Globus pallidus (tissue), 1 donor: ENCODE results near the gene GMDS.

Source experiments
- DNase-seq: peaks from one replicate; pipeline ENCODE4 v3.0.0-alpha.2; 2015; ENCODE audit warnings: low spot score

GMDS gene

GRCh38 chr6:1739220-1739619 lies 506.2 kb downstream of the GMDS start:
- no peak for DNase-seq

GRCh38 chr6:1738558-1739081 lies 506.8 kb downstream of the GMDS start:
- no peak for DNase-seq

- no peak for DNase-seq
These were observed 507.7 kb downstream of the GMDS start for GRCh38 chr6:1737463-1738311.

- no peak for DNase-seq
These were observed 508.9 kb downstream of the GMDS start for GRCh38 chr6:1736346-1737105.

- no peak for DNase-seq
These were observed 510.1 kb downstream of the GMDS start for GRCh38 chr6:1735239-1735803.

GRCh38 chr6:1730882-1731281 lies 514.5 kb downstream of the GMDS start:
- no peak for DNase-seq

- DNase-seq = no peak
These were observed 515.7 kb downstream of the GMDS start for GRCh38 chr6:1729750-1730140.

- DNase-seq = no peak
These were observed 516.2 kb downstream of the GMDS start for GRCh38 chr6:1729133-1729749.

- no peak for DNase-seq
These were observed 519.0 kb downstream of the GMDS start for GRCh38 chr6:1726341-1726768.

- no peak for DNase-seq
These were observed 520.8 kb downstream of the GMDS start for GRCh38 chr6:1724616-1725015.

- no peak for DNase-seq
These were observed 521.3 kb downstream of the GMDS start for GRCh38 chr6:1724124-1724523.

GRCh38 chr6:1722801-1723200 lies 522.6 kb downstream of the GMDS start:
- DNase-seq = no peak

GRCh38 chr6:1720620-1721322 lies 524.6 kb downstream of the GMDS start:
- DNase-seq = no peak

- no peak for DNase-seq
These were observed 525.5 kb downstream of the GMDS start for GRCh38 chr6:1719922-1720321.

GRCh38 chr6:1716868-1717267 lies 528.5 kb downstream of the GMDS start:
- DNase-seq = no peak

- no peak for DNase-seq
These were observed 529.0 kb downstream of the GMDS start for GRCh38 chr6:1716396-1716795.

- DNase-seq = no peak
These were observed 530.1 kb downstream of the GMDS start for GRCh38 chr6:1715336-1715735.

GRCh38 chr6:1714654-1715053 lies 530.8 kb downstream of the GMDS start:
- no peak for DNase-seq

- DNase-seq = no peak
These were observed 532.3 kb downstream of the GMDS start for GRCh38 chr6:1713016-1713600.

- DNase-seq = no peak
These were observed 533.0 kb downstream of the GMDS start for GRCh38 chr6:1712451-1712850.

- no peak for DNase-seq
These were observed 534.3 kb downstream of the GMDS start for GRCh38 chr6:1711136-1711535.
